ENCODE measurements around the gene SLC27A3. TPM values are rescaled to one million over a fixed set of nuclear protein-coding genes. Genes with fewer than 3 reads are reported as not detected.

Gene SLC27A3
- total and polyA plus RNA-seq, 2 donors, result 8.4 to 48.5 TPM

GRCh38 chr1:153805886-153806719 lies 30.9 kb downstream of the SLC27A3 start:
- H3K4me3 ChIP-seq (ENCODE audit: low read length in 2 of 2), result no peak overlapping the region

GRCh38 chr1:153816283-153816889 lies 41.2 kb downstream of the SLC27A3 start:
- Histone ChIP-seq H3K27me3 (ENCODE audit: control insufficient read depth in 2 of 2, insufficient read depth in 1 of 2, low read length in 1 of 2) (no peaks in the 10 kb centered on the region), H3K27ac (ENCODE audit: low read depth in 1 of 2, low read length in 1 of 2) (no peak overlapping the region), H3K4me1 (ENCODE audit: control insufficient read depth in 2 of 2, insufficient read depth in 2 of 2, low read length in 2 of 2) (no peaks in the 10 kb centered on the region), H3K4me3 (ENCODE audit: low read length in 2 of 2) (no peak overlapping the region), H3K9me3 (ENCODE audit: control insufficient read depth in 2 of 2, insufficient read depth in 1 of 2, low read length in 1 of 2) (no peaks in the 10 kb centered on the region), H3K36me3 (ENCODE audit: control insufficient read depth in 2 of 2, insufficient read depth in 2 of 2, low read length in 1 of 2) (peaks cover 48 to 78% of the 10 kb centered on the region in 2 donors)
- 98% methylated on average over 13 of the region's 13 CpGs for WGBS
- no peak for DNase-seq (ENCODE audit: low read depth in 6 of 9, low spot score in 9 of 9)

More at GRCh38 chr1:153805886-153806719, 30.9 kb downstream of the SLC27A3 start:
- H3K36me3 ChIP-seq (ENCODE audit: control insufficient read depth in 2 of 2, insufficient read depth in 2 of 2, low read length in 1 of 2), result peaks cover 57% of the 10 kb centered on the region in 2 donors
- H3K27me3 ChIP-seq (ENCODE audit: control insufficient read depth in 2 of 2, insufficient read depth in 1 of 2, low read length in 1 of 2), result no peaks in the 10 kb centered on the region
- peak overlapping the region; percentile 7 to 75 for H3K27ac ChIP-seq (ENCODE audit: low read depth in 1 of 2, low read length in 1 of 2)
- no peaks in the 10 kb centered on the region for H3K9me3 ChIP-seq (ENCODE audit: control insufficient read depth in 2 of 2, insufficient read depth in 1 of 2, low read length in 1 of 2)
- H3K4me1 ChIP-seq (ENCODE audit: control insufficient read depth in 2 of 2, insufficient read depth in 2 of 2, low read length in 2 of 2), result peaks cover 0 to 5% of the 10 kb centered on the region in 2 donors
- no peak for DNase-seq (ENCODE audit: low read depth in 6 of 9, low spot score in 9 of 9)
- WGBS, result 91% methylated on average over 11 of the region's 11 CpGs

GRCh38 chr1:153818876-153819275 lies 43.7 kb downstream of the SLC27A3 start:
- WGBS, result 100% methylated on average over 2 of the region's 2 CpGs
- no peaks in the 10 kb centered on the region for H3K4me1 ChIP-seq (ENCODE audit: control insufficient read depth in 2 of 2, insufficient read depth in 2 of 2, low read length in 2 of 2)
- H3K27ac ChIP-seq (ENCODE audit: low read depth in 1 of 2, low read length in 1 of 2), result no peak overlapping the region
- DNase-seq (ENCODE audit: low read depth in 6 of 9, low spot score in 9 of 9), result no peak
- no peaks in the 10 kb centered on the region for H3K27me3 ChIP-seq (ENCODE audit: control insufficient read depth in 2 of 2, insufficient read depth in 1 of 2, low read length in 1 of 2)
- peaks cover 25 to 56% of the 10 kb centered on the region in 2 donors for H3K36me3 ChIP-seq (ENCODE audit: control insufficient read depth in 2 of 2, insufficient read depth in 2 of 2, low read length in 1 of 2)
- H3K4me3 ChIP-seq (ENCODE audit: low read length in 2 of 2), result no peak overlapping the region
- H3K9me3 ChIP-seq (ENCODE audit: control insufficient read depth in 2 of 2, insufficient read depth in 1 of 2, low read length in 1 of 2), result no peaks in the 10 kb centered on the region

- Histone ChIP-seq H3K27me3 (ENCODE audit: control insufficient read depth in 2 of 2, insufficient read depth in 1 of 2, low read length in 1 of 2) (no peaks in the 10 kb centered on the region), H3K4me3 (ENCODE audit: low read length in 2 of 2) (no peak overlapping the region), H3K9me3 (ENCODE audit: control insufficient read depth in 2 of 2, insufficient read depth in 1 of 2, low read length in 1 of 2) (no peaks in the 10 kb centered on the region), H3K4me1 (ENCODE audit: control insufficient read depth in 2 of 2, insufficient read depth in 2 of 2, low read length in 2 of 2) (no peaks in the 10 kb centered on the region), H3K36me3 (ENCODE audit: control insufficient read depth in 2 of 2, insufficient read depth in 2 of 2, low read length in 1 of 2) (peaks cover 20 to 43% of the 10 kb centered on the region in 2 donors), H3K27ac (ENCODE audit: low read depth in 1 of 2, low read length in 1 of 2) (no peak overlapping the region)
- DNase-seq (ENCODE audit: low read depth in 6 of 9, low spot score in 9 of 9), result no peak
- 98% methylated on average over 6 of the region's 6 CpGs for WGBS
These were observed 52.2 kb downstream of the SLC27A3 start for GRCh38 chr1:153827168-153827964.

Other genes starting within 250 kb of the SLC27A3 start
- gene S100A6, start 239.4 kb upstream of the SLC27A3 start, total RNA-seq, result 131 TPM
- gene S100A6, start 239.4 kb upstream of the SLC27A3 start, polyA plus RNA-seq, result 654 TPM
- not detected for gene S100A5, start 234.5 kb upstream of the SLC27A3 start, total RNA-seq
- 0.87 TPM for gene S100A5, start 234.5 kb upstream of the SLC27A3 start, polyA plus RNA-seq
- 76.8 TPM for gene S100A4, start 229.6 kb upstream of the SLC27A3 start, total RNA-seq
- gene S100A4, start 229.6 kb upstream of the SLC27A3 start, polyA plus RNA-seq, result 305 TPM
- gene S100A3, start 226.1 kb upstream of the SLC27A3 start, total RNA-seq, result 0.38 TPM
- gene S100A3, start 226.1 kb upstream of the SLC27A3 start, polyA plus RNA-seq, result 2.6 TPM
- 9.8 TPM for gene S100A2, start 209.6 kb upstream of the SLC27A3 start, total RNA-seq
- 93.5 TPM for gene S100A2, start 209.6 kb upstream of the SLC27A3 start, polyA plus RNA-seq
- 28.8 TPM for gene S100A16, start 162.3 kb upstream of the SLC27A3 start, total RNA-seq
- 128 TPM for gene S100A16, start 162.3 kb upstream of the SLC27A3 start, polyA plus RNA-seq
- 137 TPM for gene S100A14, start 159.1 kb upstream of the SLC27A3 start, total RNA-seq
- 302 TPM for gene S100A14, start 159.1 kb upstream of the SLC27A3 start, polyA plus RNA-seq
- 32.0 TPM for gene S100A13, start 147.9 kb upstream of the SLC27A3 start, total RNA-seq
- gene S100A13, start 147.9 kb upstream of the SLC27A3 start, polyA plus RNA-seq, result 96.1 TPM
- 0.76 TPM for gene S100A1, start 147.0 kb upstream of the SLC27A3 start, total RNA-seq
- 3.4 TPM for gene S100A1, start 147.0 kb upstream of the SLC27A3 start, polyA plus RNA-seq
- gene CHTOP, start 141.3 kb upstream of the SLC27A3 start, total RNA-seq, result 61.0 TPM
- gene CHTOP, start 141.3 kb upstream of the SLC27A3 start, polyA plus RNA-seq, result 111 TPM
- 50.3 TPM for gene SNAPIN, start 116.7 kb upstream of the SLC27A3 start, total RNA-seq
- gene SNAPIN, start 116.7 kb upstream of the SLC27A3 start, polyA plus RNA-seq, result 48.2 TPM
- gene ILF2, start 104.4 kb upstream of the SLC27A3 start, total RNA-seq, result 435 TPM
- 91.2 TPM for gene ILF2, start 104.4 kb upstream of the SLC27A3 start, polyA plus RNA-seq
- gene NPR1, start 96.7 kb upstream of the SLC27A3 start, total RNA-seq, result 2.5 TPM
- 10.1 TPM for gene NPR1, start 96.7 kb upstream of the SLC27A3 start, polyA plus RNA-seq
- 18.2 TPM for gene INTS3, start 47.4 kb upstream of the SLC27A3 start, total RNA-seq
- gene INTS3, start 47.4 kb upstream of the SLC27A3 start, polyA plus RNA-seq, result 59.9 TPM
- gene GATAD2B, start 147.6 kb downstream of the SLC27A3 start, total RNA-seq, result 6.6 TPM
- 11.9 TPM for gene GATAD2B, start 147.6 kb downstream of the SLC27A3 start, polyA plus RNA-seq
- 9.6 TPM for gene DENND4B, start 171.3 kb downstream of the SLC27A3 start, total RNA-seq
- 76.0 TPM for gene DENND4B, start 171.3 kb downstream of the SLC27A3 start, polyA plus RNA-seq
- gene CRTC2, start 183.2 kb downstream of the SLC27A3 start, total RNA-seq, result 9.8 TPM
- gene CRTC2, start 183.2 kb downstream of the SLC27A3 start, polyA plus RNA-seq, result 70.5 TPM
- gene SLC39A1, start 188.1 kb downstream of the SLC27A3 start, total RNA-seq, result 33.8 TPM
- 44.9 TPM for gene SLC39A1, start 188.1 kb downstream of the SLC27A3 start, polyA plus RNA-seq
- 26.2 TPM for gene CREB3L4, start 192.5 kb downstream of the SLC27A3 start, total RNA-seq
- 17.7 TPM for gene CREB3L4, start 192.5 kb downstream of the SLC27A3 start, polyA plus RNA-seq
- gene JTB, start 202.3 kb downstream of the SLC27A3 start, total RNA-seq, result 134 TPM
- 180 TPM for gene JTB, start 202.3 kb downstream of the SLC27A3 start, polyA plus RNA-seq
- 12.3 TPM for gene RAB13, start 210.9 kb downstream of the SLC27A3 start, total RNA-seq
- 98.2 TPM for gene RAB13, start 210.9 kb downstream of the SLC27A3 start, polyA plus RNA-seq
- gene RPS27, start 215.4 kb downstream of the SLC27A3 start, total RNA-seq, result 10,992 TPM
- 16,610 TPM for gene RPS27, start 215.4 kb downstream of the SLC27A3 start, polyA plus RNA-seq